ENCODE measurements around the gene RPS6KA2.
"Not testable (repeated sequence)": the region's sequence is repeated elsewhere in the genome, so short reads cannot be mapped to it uniquely, and the experiment has no call there.

RPS6KA2 gene

GRCh38 chr6:166382933-166383801 lies 243.9 kb downstream of the RPS6KA2 start, which contains the start of gene MPC1:
MPC1 (minus strand) TSS chr6:166382940; CDS start chr6:166382876, 64 bp downstream.
- peak; percentile 79 for DNase-seq

- no peak for DNase-seq
Observed at GRCh38 chr6:166382500-166382932, 244.5 kb downstream of the RPS6KA2 start.

- no peak for DNase-seq
Observed at GRCh38 chr6:166381733-166382499, 245.1 kb downstream of the RPS6KA2 start.

GRCh38 chr6:166381381-166381732 lies 245.7 kb downstream of the RPS6KA2 start:
- DNase-seq = no peak

GRCh38 chr6:166379800-166380199 lies 247.3 kb downstream of the RPS6KA2 start:
- DNase-seq = no peak

DNA sequence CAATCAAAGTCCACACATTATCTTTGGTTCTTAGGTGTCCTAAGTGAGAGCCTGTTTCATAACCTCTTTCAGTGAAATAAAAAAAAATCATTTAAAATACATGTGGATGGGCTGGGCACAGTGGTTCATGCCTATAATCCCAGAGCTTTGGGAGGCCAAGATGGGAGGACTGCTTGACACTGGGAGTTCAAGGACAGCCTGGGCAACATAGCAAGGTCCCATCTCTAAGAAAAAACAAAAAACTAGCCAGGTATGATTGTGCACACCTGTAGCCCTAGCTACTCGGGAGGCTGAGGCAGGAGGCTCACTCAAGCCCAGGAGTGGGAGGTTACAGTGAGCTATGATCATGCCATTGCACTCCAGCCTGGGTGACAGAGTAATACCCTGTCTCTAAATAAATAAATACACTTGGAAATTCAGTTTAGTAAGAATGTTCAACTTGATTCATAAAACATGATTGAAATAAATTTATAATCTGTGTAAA lies 247.9 kb downstream of the RPS6KA2 start:
- no peak for DNase-seq

DNA sequence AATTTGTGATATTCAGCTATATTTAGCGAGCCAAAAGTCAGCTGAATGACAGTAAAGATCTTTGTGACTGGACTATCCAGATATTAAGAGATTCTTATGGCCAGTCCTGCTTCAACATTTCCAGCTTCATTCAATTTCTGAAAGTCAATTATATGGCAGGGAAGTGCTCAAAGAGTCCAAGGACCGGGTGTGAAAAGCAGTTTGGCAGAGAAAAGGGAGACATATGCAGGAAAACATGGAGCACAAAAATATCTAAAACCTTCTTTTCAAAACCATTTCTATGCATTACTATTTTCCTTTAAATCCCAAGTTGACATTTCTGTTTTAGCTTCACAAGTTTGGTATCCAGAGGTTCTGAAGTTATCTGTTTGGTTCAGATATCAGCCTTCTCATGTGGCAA lies 249.3 kb downstream of the RPS6KA2 start:
- DNase-seq = no peak

GRCh38 chr6:166375013-166375412 lies 252.0 kb downstream of the RPS6KA2 start:
- DNase-seq = no peak

- DNase-seq = no peak
Observed at GRCh38 chr6:166370489-166370888, 256.6 kb downstream of the RPS6KA2 start.

DNA sequence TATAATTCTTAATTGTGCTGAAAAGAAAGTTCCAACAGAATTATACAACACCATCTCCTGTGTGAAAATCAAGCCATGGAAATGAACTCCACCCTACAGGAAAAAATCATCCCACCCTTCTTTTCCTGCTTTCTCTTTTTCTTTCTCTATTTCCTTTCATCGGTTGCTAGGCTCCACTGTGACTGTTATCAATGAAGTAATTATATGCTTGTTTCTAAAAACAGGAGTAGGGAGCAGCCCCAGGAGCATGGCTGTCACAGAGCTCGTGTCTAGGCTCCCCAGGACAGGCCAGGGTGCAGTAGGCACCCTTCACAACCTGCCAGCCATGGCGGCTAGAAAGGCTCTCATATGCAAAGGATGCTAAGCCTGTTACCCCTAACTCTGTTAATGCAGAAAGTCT lies 257.3 kb downstream of the RPS6KA2 start:
- DNase-seq = no peak

- no peak for DNase-seq
Observed at GRCh38 chr6:166366921-166367320, 260.1 kb downstream of the RPS6KA2 start.

DNA sequence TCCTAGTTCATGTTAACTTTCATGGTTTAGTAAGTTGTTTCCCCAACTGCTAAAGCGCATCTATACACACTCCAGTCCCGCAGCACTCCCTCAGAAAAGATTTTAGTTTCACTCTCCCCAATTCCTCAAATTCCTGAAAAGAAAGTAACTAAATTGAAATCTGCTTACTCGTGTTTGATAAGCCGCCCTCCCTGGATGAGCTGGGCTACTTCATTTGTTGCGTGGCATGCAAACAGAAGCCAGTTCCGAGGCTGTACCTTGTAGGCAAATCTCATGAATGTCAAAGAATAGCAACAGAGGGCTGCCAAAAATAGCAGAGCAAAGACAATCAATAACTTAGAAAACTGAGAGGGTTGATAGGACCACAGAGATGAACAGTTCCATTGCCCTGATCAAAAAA lies 261.2 kb downstream of the RPS6KA2 start:
- no peak for DNase-seq

DNA sequence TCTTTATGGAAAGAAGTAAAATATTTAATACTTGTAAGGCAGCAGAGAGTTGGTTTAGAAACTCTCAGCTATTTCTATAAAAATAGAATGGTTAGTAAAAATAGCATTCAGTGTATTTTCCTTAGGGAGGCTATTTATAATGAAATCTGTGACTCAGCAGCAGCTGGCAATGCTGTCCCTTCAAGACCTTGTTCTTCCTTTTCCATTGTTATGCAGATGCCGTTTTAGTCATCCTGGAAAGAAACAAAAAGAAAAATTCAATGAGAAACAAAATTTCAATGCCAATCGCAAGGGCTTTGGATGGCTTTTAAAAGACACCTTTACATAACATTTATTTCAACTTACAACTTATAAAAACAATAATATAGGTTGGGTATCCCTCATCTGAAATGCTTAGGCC lies 261.8 kb downstream of the RPS6KA2 start:
- DNase-seq = no peak

DNA sequence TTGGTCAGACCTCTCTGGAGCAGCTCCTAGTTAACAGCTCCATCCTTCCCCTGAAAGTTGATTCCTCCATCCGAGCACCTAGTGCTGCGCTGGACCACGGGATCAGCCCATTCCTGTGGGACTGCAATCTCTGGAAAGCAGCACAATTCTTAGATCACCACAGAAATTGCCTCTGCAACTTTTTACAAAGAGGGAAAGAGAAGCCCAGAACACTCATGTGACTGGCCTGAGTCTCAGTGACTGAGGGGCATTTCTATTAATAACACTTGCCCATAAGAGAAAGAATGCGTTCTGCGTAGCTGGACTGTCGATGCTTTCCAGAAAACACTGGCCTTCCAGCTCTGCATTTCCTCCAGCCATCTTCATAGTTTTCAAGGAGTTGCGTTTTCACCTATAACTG lies 262.6 kb downstream of the RPS6KA2 start:
- no peak for DNase-seq

GRCh38 chr6:166362427-166362826 lies 264.6 kb downstream of the RPS6KA2 start:
- DNase-seq = not testable (repeated sequence)

GRCh38 chr6:166361077-166361429 lies 266.0 kb downstream of the RPS6KA2 start:
- DNase-seq = no peak

- DNase-seq = no peak
Observed at GRCh38 chr6:166360243-166361076, 266.6 kb downstream of the RPS6KA2 start.

Measured in NCI-H446 treated with DMSO at 0.1 percent for 48 hours (cell line).